Keratinocyte (primary cell): Measurements from ENCODE around the gene SPAST. TPM values are rescaled to one million over a fixed set of nuclear protein-coding genes. Genes with fewer than 3 reads are reported as not detected.

Experiments used
- DNase-seq: peaks from one replicate; pipeline ENCODE4 v3.0.0-alpha.2; 2011; ENCODE audit warnings: low read depth, missing footprints, low spot score
- FAIRE-seq: peaks from 2 replicates; lab custom pipeline; 2011; peaks lifted over from hg19 to GRCh38; lab: Jason Lieb, UNC
- H2AFZ ChIP-seq: 2 replicates; pipeline ENCODE4 v1.6.0; 2012; ENCODE audit warnings: low read length, control low read depth, inconsistent platforms; ENCODE audit not compliant: control insufficient read depth
- H3K27ac ChIP-seq: 2 replicates; pipeline ENCODE4 v1.5.1; 2011; ENCODE audit warnings: low read length; ENCODE audit not compliant: control insufficient read depth, insufficient read depth
- H3K27me3 ChIP-seq: 3 replicates; pipeline ENCODE4 v1.6.0; 2011; ENCODE audit warnings: low read length; ENCODE audit not compliant: control insufficient read depth, insufficient read depth; ENCODE audit errors: extremely low read depth
- H3K36me3 ChIP-seq, 2 experiments: 2 replicates in 1 of 2; 3 replicates in 1 of 2; pipeline ENCODE4 v1.5.1; 2011; ENCODE audit warnings: low read length in 2 of 2, mild to moderate bottlenecking in 1 of 2; ENCODE audit not compliant: control insufficient read depth in 2 of 2, insufficient read depth in 2 of 2; ENCODE audit errors: extremely low read depth in 1 of 2
- H3K4me1 ChIP-seq: 3 replicates; pipeline ENCODE4 v1.5.1; 2011; ENCODE audit warnings: low read length; ENCODE audit not compliant: control insufficient read depth, insufficient read depth; ENCODE audit errors: extremely low read depth
- H3K4me2 ChIP-seq: 3 replicates; pipeline ENCODE4 v1.6.0; 2011; ENCODE audit warnings: low read depth, low read length; ENCODE audit not compliant: control insufficient read depth, insufficient read depth; ENCODE audit errors: extremely low read depth
- H3K4me3 ChIP-seq, 3 experiments: fragments of 200-600 bp in 1 of 3; sonication (generic) in 1 of 3; 2 replicates in 2 of 3; 3 replicates in 1 of 3; pipeline ENCODE4 v1.5.1; 2011 to 2016; ENCODE audit warnings: low read length in 3 of 3, mild to moderate bottlenecking in 3 of 3, control low read depth in 2 of 3, inconsistent platforms in 1 of 3, low read depth in 1 of 3, mixed read lengths in 1 of 3, mixed run types in 1 of 3, moderate library complexity in 1 of 3; ENCODE audit not compliant: control insufficient read depth in 2 of 3, insufficient read depth in 2 of 3; ENCODE audit errors: extremely low read depth in 1 of 3
- H3K79me2 ChIP-seq: 2 replicates; pipeline ENCODE4 v1.6.0; 2012; ENCODE audit warnings: low read length; ENCODE audit not compliant: control insufficient read depth, insufficient read depth
- H3K9ac ChIP-seq: 3 replicates; pipeline ENCODE4 v1.6.0; 2011; ENCODE audit warnings: low read length; ENCODE audit not compliant: control insufficient read depth, insufficient read depth; ENCODE audit errors: extremely low read depth
- H3K9me1 ChIP-seq: 3 replicates; pipeline ENCODE4 v1.6.0; 2011; ENCODE audit warnings: low read length; ENCODE audit not compliant: control insufficient read depth, insufficient read depth; ENCODE audit errors: extremely low read depth
- H3K9me3 ChIP-seq: 2 replicates; pipeline ENCODE4 v1.5.1; 2012; ENCODE audit warnings: low read depth, low read length; ENCODE audit not compliant: control insufficient read depth
- H4K20me1 ChIP-seq: 3 replicates; pipeline ENCODE4 v1.6.0; 2011; ENCODE audit warnings: low read length; ENCODE audit not compliant: control insufficient read depth, insufficient read depth; ENCODE audit errors: extremely low read depth
- EZH2 ChIP-seq: IDR thresholded peaks from one replicate; pipeline ENCODE4 v1.6.1; 2012; ENCODE audit warnings: inconsistent platforms, mild to moderate bottlenecking, low read length, moderate library complexity
- dilution Hi-C: fragments of 300-500 bp; cut with MboI; formaldehyde crosslinking; loops from one replicate; pipeline ENCODE4 v1.7.0; 2020; ENCODE audit warnings: low sequenced_read_pairs; ENCODE audit not compliant: extremely low pct_ligation_motif_present
- polyA plus RNA-seq, 5 experiments: library from polyadenylated mRNA; depleted of rRNA in 3 of 5; stranded (reverse) in 3 of 5; stranded (forward) in 1 of 5; unstranded in 1 of 5; fragments of >200 nt; gene quantifications; 1 replicate in 1 of 5; 2 replicates in 3 of 5; 3 replicates in 1 of 5; pipeline versions ENCODE4 v1.2.1 to v1.2.3, GENCODE V29; 2011 to 2012; ENCODE audit warnings: missing spikeins in 2 of 5, low read depth in 1 of 5, low replicate concordance in 1 of 5
- TF ChIP-seq, protein P1 (sequence below), 3 experiments: IDR thresholded peaks in 1 of 3; conservative IDR thresholded peaks in 1 of 3; optimal IDR thresholded peaks in 1 of 3; 2 replicates in 2 of 3; 3 replicates in 1 of 3; pipeline versions ENCODE3 to v1.5.1; 2011; ENCODE audit warnings: low read length in 3 of 3, mild to moderate bottlenecking in 3 of 3, moderate library complexity in 2 of 3, control low read depth in 1 of 3, inconsistent platforms in 1 of 3; ENCODE audit not compliant: insufficient read depth in 2 of 3; ENCODE audit errors: extremely low read depth in 1 of 3

Gene SPAST
- polyA plus RNA-seq, 1 donor (not counting 4 experiments of a cell fraction or from before 2014, with no cell fraction given), result 9.5 TPM

DNA sequence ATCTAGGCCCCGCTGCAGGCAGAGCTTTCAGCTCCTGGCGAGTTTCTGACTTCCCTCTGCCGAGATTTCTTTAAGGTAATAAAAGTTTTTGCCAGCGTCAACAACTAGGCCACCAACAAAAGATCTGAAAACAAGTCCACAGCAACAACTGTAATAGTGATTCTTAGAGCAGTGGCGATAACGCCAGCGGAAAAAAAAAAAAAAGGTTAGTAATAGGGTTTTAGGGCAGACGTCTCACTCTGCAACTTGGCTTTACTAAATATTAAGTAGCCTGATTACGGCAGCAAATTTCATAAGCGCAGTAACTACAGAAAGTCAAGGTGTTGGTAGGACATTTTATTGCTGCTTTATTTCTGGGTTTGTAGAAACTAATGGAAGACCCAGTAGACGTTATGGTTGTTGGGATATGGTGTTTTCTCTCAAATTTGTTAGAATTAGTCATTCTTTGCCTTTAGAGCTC, 102.8 kb downstream of the SPAST start:
- peak overlapping the region; percentile 82 for H3K9ac ChIP-seq
- DNase-seq (no peak), FAIRE-seq (no peak)
- H4K20me1 ChIP-seq, result no peaks in the 10 kb centered on the region
- peak overlapping the region; percentile 96 for H3K4me2 ChIP-seq
- H3K79me2 ChIP-seq, result peaks cover 38% of the 10 kb centered on the region
- H3K9me3 ChIP-seq, result no peaks in the 10 kb centered on the region
- peak overlapping the region; percentile 65 to 98 (median 96) for H3K4me3 ChIP-seq
- H3K36me3 ChIP-seq, result no peaks in the 10 kb centered on the region
- dilution Hi-C loops, result no loop called here
- no peak for TF ChIP-seq EZH2
- TF ChIP-seq, protein P1, sequence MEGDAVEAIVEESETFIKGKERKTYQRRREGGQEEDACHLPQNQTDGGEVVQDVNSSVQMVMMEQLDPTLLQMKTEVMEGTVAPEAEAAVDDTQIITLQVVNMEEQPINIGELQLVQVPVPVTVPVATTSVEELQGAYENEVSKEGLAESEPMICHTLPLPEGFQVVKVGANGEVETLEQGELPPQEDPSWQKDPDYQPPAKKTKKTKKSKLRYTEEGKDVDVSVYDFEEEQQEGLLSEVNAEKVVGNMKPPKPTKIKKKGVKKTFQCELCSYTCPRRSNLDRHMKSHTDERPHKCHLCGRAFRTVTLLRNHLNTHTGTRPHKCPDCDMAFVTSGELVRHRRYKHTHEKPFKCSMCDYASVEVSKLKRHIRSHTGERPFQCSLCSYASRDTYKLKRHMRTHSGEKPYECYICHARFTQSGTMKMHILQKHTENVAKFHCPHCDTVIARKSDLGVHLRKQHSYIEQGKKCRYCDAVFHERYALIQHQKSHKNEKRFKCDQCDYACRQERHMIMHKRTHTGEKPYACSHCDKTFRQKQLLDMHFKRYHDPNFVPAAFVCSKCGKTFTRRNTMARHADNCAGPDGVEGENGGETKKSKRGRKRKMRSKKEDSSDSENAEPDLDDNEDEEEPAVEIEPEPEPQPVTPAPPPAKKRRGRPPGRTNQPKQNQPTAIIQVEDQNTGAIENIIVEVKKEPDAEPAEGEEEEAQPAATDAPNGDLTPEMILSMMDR (optimal IDR thresholded peaks at IDR 0.05 in 1 of 3, IDR thresholded peaks at IDR 0.05 in 1 of 3, conservative IDR thresholded peaks at IDR 0.05 in 1 of 3; ENCODE audit: extremely low read depth in 1 of 3, insufficient read depth in 2 of 3, low read length in 3 of 3), result no peak
- H3K27ac ChIP-seq, result peak overlapping the region; percentile 81
- peak overlapping the region; percentile 94 for H2AFZ ChIP-seq
- no peaks in the 10 kb centered on the region for H3K27me3 ChIP-seq
- no peaks in the 10 kb centered on the region for H3K9me1 ChIP-seq
- peaks cover 7% of the 10 kb centered on the region for H3K4me1 ChIP-seq

DNA sequence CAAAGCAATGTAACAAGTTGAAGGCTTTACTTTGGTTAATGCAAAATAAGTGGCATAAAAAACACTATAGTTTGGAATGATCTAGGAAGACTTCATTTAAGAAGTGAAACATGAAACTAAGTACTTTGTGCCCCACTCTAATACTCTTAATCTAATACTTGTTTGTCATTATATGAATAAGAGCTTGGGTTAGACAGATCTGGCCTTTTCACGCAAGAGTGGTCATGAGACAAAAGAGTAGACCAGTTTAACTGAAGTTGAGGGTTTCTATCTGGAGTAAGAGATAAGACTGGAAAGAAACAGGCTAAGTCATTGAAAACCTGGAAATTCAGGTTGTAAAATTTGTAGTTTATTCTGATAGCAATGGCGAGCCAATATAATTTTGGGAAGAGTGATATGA, 105.2 kb downstream of the SPAST start:
- H3K4me2 ChIP-seq, result no peak overlapping the region
- H3K9me3 ChIP-seq, result no peaks in the 10 kb centered on the region
- H3K27ac ChIP-seq, result no peak overlapping the region
- H3K79me2 ChIP-seq, result peaks cover 38% of the 10 kb centered on the region
- H3K27me3 ChIP-seq, result no peaks in the 10 kb centered on the region
- dilution Hi-C loops, result no loop called here
- H4K20me1 ChIP-seq, result no peaks in the 10 kb centered on the region
- no peak for FAIRE-seq
- no peaks in the 10 kb centered on the region for H3K9me1 ChIP-seq
- no peak for DNase-seq
- H3K36me3 ChIP-seq, result peaks cover 1 to 12% of the 10 kb centered on the region in 2 experiments
- no peak for TF ChIP-seq EZH2
- TF ChIP-seq, protein P1 (optimal IDR thresholded peaks at IDR 0.05 in 1 of 3, IDR thresholded peaks at IDR 0.05 in 1 of 3, conservative IDR thresholded peaks at IDR 0.05 in 1 of 3; ENCODE audit: extremely low read depth in 1 of 3, insufficient read depth in 2 of 3, low read length in 3 of 3), result no peak
- H2AFZ ChIP-seq, result no peak overlapping the region
- no peak overlapping the region for H3K4me3 ChIP-seq
- peaks cover 7% of the 10 kb centered on the region for H3K4me1 ChIP-seq
- no peak overlapping the region for H3K9ac ChIP-seq
